ENCODE results near the gene ZFX. TPM values are rescaled to one million over a fixed set of nuclear protein-coding genes. Genes with fewer than 3 reads are reported as not detected.
A peak's percentile ranks its signal among the peaks of the same experiment; 100 is the strongest.

The ZFX gene
- total RNA-seq: 100 to 1,000 TPM in 1 of 4 donors, 10 to 100 TPM in 3; 63.7 to 105 (median 68.2) TPM

GRCh38 chrX:24149351-24150050, at the start of gene ZFX:
Gene ZFX, plus strand, starts transcription at chrX:24149729. Its CDS starts 23,014 bp downstream, at chrX:24172743.
- H3K4me1 ChIP-seq: peaks cover 55 to 59% of the 10 kb centered on the region in 2 donors
- H3K4me3 ChIP-seq (replicated peaks in 1 of 3): peak within 1 kb of the TSS in 2 of 3 donors; percentile 47 to 70
- H3K9me3 ChIP-seq: no peaks in the 10 kb centered on the region
- intact Hi-C loops (cut with DNase I): loop anchor here (10.0 kb wide), 2 partner anchors 55 to 95 kb away; partner anchors contain the start of gene EIF2S3
- H3K27me3 ChIP-seq: no peaks in the 10 kb centered on the region
- TF ChIP-seq CTCF (IDR thresholded peaks at IDR 0.05) (peak in 2 of 6 experiments; percentile 7 to 9), POLR2A (IDR thresholded peaks at IDR 0.05) (peak; percentile 26 to 67)
- no peaks in the 10 kb centered on the region for H3K36me3 ChIP-seq
- DNase-seq: peak; percentile 61 to 63
- WGBS, 2 donors: no CpG with 5 or more reads among the region's 104 CpGs
- H3K27ac ChIP-seq: peak within 1 kb of the TSS; percentile 95 to 98 (median 97)

- no peaks in the 10 kb centered on the region for H3K4me1 ChIP-seq
- H3K4me3 ChIP-seq (replicated peaks in 1 of 3): no peak overlapping the region
- intact Hi-C loops (cut with DNase I): no loop called here
- no peak overlapping the region for H3K27ac ChIP-seq
- H3K36me3 ChIP-seq: no peaks in the 10 kb centered on the region
- DNase-seq: no peak
- no peaks in the 10 kb centered on the region for H3K9me3 ChIP-seq
- no peaks in the 10 kb centered on the region for H3K27me3 ChIP-seq
- TF ChIP-seq CTCF (IDR thresholded peaks at IDR 0.05) (no peak), POLR2A (IDR thresholded peaks at IDR 0.05) (no peak)
- 29 to 56% methylated on average over 2 of the region's 2 CpGs for WGBS, 2 donors
Observed at GRCh38 chrX:24100713-24101112, 48.8 kb upstream of the ZFX start.

- 37 to 42% methylated on average over 2 of the region's 2 CpGs for WGBS, 2 donors
Observed at GRCh38 chrX:24110069-24110468, 39.5 kb upstream of the ZFX start.

GRCh38 chrX:24113181-24113580, 36.3 kb upstream of the ZFX start:
- no peak for DNase-seq
- Histone ChIP-seq H3K36me3 (no peaks in the 10 kb centered on the region), H3K27me3 (no peaks in the 10 kb centered on the region), H3K4me3 (replicated peaks in 1 of 3) (no peak overlapping the region), H3K9me3 (no peaks in the 10 kb centered on the region), H3K4me1 (peaks cover 0 to 11% of the 10 kb centered on the region in 2 donors), H3K27ac (no peak overlapping the region)
- WGBS, 2 donors: 95% methylated on average over 2 of the region's 2 CpGs
- TF ChIP-seq POLR2A (IDR thresholded peaks at IDR 0.05) (no peak), CTCF (IDR thresholded peaks at IDR 0.05) (no peak)
- intact Hi-C loops (cut with DNase I): no loop called here

More at GRCh38 chrX:24110069-24110468, 39.5 kb upstream of the ZFX start:
- TF ChIP-seq POLR2A (IDR thresholded peaks at IDR 0.05): no peak
- TF ChIP-seq CTCF (IDR thresholded peaks at IDR 0.05): no peak
- Histone ChIP-seq H3K9me3 (no peaks in the 10 kb centered on the region), H3K4me3 (replicated peaks in 1 of 3) (no peak overlapping the region), H3K27me3 (no peaks in the 10 kb centered on the region), H3K4me1 (no peaks in the 10 kb centered on the region), H3K27ac (no peak overlapping the region), H3K36me3 (no peaks in the 10 kb centered on the region)
- peak; percentile 38 to 40 for DNase-seq
- intact Hi-C loops (cut with DNase I): no loop called here

GRCh38 chrX:24117258-24117657, 32.3 kb upstream of the ZFX start:
- no peaks in the 10 kb centered on the region for H3K27me3 ChIP-seq
- WGBS, 2 donors: 14 to 18% methylated on average over 3 of the region's 3 CpGs
- H3K4me3 ChIP-seq (replicated peaks in 1 of 3): no peak overlapping the region
- DNase-seq: peak; percentile 18 to 21
- intact Hi-C loops (cut with DNase I): no loop called here
- H3K27ac ChIP-seq: no peak overlapping the region
- H3K36me3 ChIP-seq: no peaks in the 10 kb centered on the region
- TF ChIP-seq CTCF (IDR thresholded peaks at IDR 0.05) (no peak), POLR2A (IDR thresholded peaks at IDR 0.05) (no peak)
- no peaks in the 10 kb centered on the region for H3K9me3 ChIP-seq
- peaks cover 0 to 11% of the 10 kb centered on the region in 2 donors for H3K4me1 ChIP-seq

All from thyroid gland (tissue), 4 donors.